ENCODE results near the gene TMEM184B.
"Not testable (repeated sequence)": the region's sequence is repeated elsewhere in the genome, so short reads cannot be mapped to it uniquely, and the experiment has no call there.

Gene TMEM184B

GRCh38 chr22:38246046-38246658 lies 26.7 kb downstream of the TMEM184B start:
- DNase-seq: no peak

- no peak for DNase-seq
These were observed 28.7 kb downstream of the TMEM184B start for GRCh38 chr22:38244106-38244505.

GRCh38 chr22:38243007-38243765 lies 29.6 kb downstream of the TMEM184B start:
- DNase-seq: peak; percentile 56

- DNase-seq: no peak
These were observed 32.0 kb downstream of the TMEM184B start for GRCh38 chr22:38240734-38241252.

- no peak for DNase-seq
These were observed 33.6 kb downstream of the TMEM184B start for GRCh38 chr22:38239101-38239761.

GRCh38 chr22:38238519-38239071 lies 34.2 kb downstream of the TMEM184B start:
- no peak for DNase-seq

- no peak for DNase-seq
These were observed 36.0 kb downstream of the TMEM184B start for GRCh38 chr22:38236786-38237185.

- no peak for DNase-seq
These were observed 37.5 kb downstream of the TMEM184B start for GRCh38 chr22:38235240-38235850.

GRCh38 chr22:38233856-38234255 lies 39.0 kb downstream of the TMEM184B start:
- not testable (repeated sequence) for DNase-seq

GRCh38 chr22:38233427-38233826 lies 39.4 kb downstream of the TMEM184B start:
- DNase-seq: no peak

GRCh38 chr22:38232196-38232595 lies 40.6 kb downstream of the TMEM184B start:
- no peak for DNase-seq

GRCh38 chr22:38230916-38231315 lies 41.9 kb downstream of the TMEM184B start:
- no peak for DNase-seq

- DNase-seq: no peak
These were observed 42.5 kb downstream of the TMEM184B start for GRCh38 chr22:38230108-38230825.

GRCh38 chr22:38228873-38229740 lies 43.7 kb downstream of the TMEM184B start:
- DNase-seq: no peak

- no peak for DNase-seq
These were observed 44.4 kb downstream of the TMEM184B start for GRCh38 chr22:38228326-38228872.

- DNase-seq: no peak
These were observed 45.8 kb downstream of the TMEM184B start for GRCh38 chr22:38226853-38227649.

GRCh38 chr22:38223289-38223960 lies 49.4 kb downstream of the TMEM184B start:
- no peak for DNase-seq

- DNase-seq: no peak
These were observed 50.1 kb downstream of the TMEM184B start for GRCh38 chr22:38222797-38223119.

GRCh38 chr22:38221908-38222796 lies 50.7 kb downstream of the TMEM184B start:
- no peak for DNase-seq
